ENCODE data around the gene FGGY. TPM values are rescaled to one million over a fixed set of nuclear protein-coding genes. Genes with fewer than 3 reads are reported as not detected.
"Not testable (repeated sequence)": the region's sequence is repeated elsewhere in the genome, so short reads cannot be mapped to it uniquely, and the experiment has no call there.

FGGY gene
- total RNA-seq, 1 donor from 2014 or later: 31.2 TPM

DNA sequence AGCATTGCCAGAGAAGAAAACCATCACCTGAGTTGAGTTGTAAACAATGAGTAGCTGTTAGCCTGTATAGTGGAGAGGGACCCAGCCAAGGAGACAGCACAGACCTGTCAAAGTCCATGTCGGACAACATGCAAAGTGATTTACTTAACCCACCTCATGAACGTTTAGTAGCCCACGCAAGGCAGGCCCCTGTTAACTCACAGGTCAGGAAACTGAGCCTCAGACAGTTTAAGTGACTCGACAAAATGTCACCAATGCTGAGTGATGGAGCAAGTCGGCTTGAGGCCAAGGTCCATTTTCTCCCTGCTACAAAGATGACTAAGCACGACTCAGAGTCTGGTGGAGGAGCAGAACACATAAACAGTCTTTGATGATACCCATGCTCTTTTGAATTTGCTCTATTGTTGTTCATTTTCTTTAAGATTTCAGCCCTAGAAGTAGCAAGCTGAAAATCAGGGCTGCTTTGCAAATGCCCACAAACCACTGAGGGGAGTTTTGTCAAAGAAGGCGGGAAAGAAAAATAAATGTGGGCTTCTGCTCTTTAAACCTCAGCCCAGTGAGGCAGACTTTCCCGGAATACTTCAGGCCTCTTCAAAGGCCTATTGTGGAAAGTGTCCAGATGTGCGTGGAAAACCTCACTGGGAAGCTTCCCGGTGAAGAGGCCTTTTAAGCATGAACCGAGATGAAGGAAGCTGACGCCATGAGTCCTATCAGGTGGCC lies 434.0 kb downstream of the FGGY start:
- intact Hi-C loops (cut with micrococcal nuclease): no loop called here
- TF ChIP-seq, protein P1, sequence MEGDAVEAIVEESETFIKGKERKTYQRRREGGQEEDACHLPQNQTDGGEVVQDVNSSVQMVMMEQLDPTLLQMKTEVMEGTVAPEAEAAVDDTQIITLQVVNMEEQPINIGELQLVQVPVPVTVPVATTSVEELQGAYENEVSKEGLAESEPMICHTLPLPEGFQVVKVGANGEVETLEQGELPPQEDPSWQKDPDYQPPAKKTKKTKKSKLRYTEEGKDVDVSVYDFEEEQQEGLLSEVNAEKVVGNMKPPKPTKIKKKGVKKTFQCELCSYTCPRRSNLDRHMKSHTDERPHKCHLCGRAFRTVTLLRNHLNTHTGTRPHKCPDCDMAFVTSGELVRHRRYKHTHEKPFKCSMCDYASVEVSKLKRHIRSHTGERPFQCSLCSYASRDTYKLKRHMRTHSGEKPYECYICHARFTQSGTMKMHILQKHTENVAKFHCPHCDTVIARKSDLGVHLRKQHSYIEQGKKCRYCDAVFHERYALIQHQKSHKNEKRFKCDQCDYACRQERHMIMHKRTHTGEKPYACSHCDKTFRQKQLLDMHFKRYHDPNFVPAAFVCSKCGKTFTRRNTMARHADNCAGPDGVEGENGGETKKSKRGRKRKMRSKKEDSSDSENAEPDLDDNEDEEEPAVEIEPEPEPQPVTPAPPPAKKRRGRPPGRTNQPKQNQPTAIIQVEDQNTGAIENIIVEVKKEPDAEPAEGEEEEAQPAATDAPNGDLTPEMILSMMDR (IDR thresholded peaks at IDR 0.05; ENCODE audit: borderline replicate concordance): no peak
- Histone ChIP-seq H3K27ac (replicated peaks) (peak overlapping the region; percentile 84), H3K36me3 (no peaks in the 10 kb centered on the region), H3K9me3 (replicated peaks) (no peaks in the 10 kb centered on the region), H3K4me1 (peaks cover 33% of the 10 kb centered on the region), H3K27me3 (ENCODE audit: low read depth) (no peaks in the 10 kb centered on the region), H3K4me3 (no peak overlapping the region)
- DNase-seq: peak; percentile 63

DNA sequence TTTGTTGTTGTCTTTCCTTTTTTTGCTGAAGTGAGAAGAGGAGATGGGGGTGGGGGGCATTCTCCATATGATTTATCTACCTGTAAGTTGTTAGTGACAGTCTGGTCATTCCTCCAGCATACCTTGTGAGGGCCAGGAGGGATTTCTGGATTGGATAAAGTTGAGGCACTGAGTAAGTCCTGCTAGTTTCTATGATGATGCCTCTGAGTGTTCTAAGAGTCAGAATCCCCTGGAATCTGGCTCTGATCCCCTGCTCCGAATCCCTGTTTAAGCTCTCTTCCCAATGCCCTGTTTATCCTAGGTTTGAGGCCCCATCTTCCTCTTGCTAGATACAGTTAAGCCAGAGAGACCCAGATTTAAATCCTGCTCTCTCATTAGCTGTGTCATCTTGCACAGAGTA lies 434.7 kb downstream of the FGGY start:
- TF ChIP-seq, protein P1 (IDR thresholded peaks at IDR 0.05; ENCODE audit: borderline replicate concordance): no peak
- DNase-seq: no peak
- no peak overlapping the region for H3K4me3 ChIP-seq
- H3K4me1 ChIP-seq: peaks cover 33% of the 10 kb centered on the region
- peaks cover 3% of the 10 kb centered on the region for H3K9me3 ChIP-seq (replicated peaks)
- H3K27ac ChIP-seq (replicated peaks): peak overlapping the region; percentile 84
- no peaks in the 10 kb centered on the region for H3K27me3 ChIP-seq (ENCODE audit: low read depth)
- intact Hi-C loops (cut with micrococcal nuclease): no loop called here
- no peaks in the 10 kb centered on the region for H3K36me3 ChIP-seq

DNA sequence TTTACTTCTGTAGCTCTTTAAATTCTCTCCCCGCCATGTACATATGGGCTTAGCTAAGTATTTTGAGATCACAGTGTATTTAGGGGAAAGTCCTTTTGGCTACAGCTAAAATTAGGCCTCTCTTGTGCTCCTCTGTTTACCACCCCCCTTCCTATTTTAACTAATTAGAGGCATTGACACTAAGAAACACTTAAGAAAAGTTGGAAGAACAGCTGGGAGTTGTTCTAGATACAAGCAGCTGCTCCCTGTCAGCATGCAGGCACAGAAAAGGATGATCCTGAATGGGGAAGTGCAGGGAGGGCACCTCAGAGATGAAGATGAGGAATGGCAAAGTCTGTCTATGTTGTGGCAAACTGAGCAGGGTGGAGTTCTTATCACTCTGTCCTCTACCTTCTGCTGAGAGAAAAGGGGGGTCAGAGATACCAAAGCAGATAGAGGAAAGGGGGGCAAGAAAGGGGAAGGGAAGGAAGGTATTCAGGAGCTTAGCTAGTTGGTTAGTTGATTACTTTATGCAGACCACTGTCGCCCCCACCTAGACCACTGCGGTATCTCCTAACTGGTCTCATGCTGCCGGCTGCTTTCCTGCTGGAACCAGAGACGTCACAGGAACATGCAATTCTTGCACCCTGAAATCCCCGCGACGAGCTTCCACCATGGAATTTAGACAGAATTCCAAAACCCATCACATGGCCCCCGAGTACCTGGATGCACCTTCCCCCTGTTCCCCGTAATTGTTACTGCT lies 435.5 kb downstream of the FGGY start:
- H3K4me3 ChIP-seq: no peak overlapping the region
- H3K36me3 ChIP-seq: no peaks in the 10 kb centered on the region
- intact Hi-C loops (cut with micrococcal nuclease): no loop called here
- peaks cover 33% of the 10 kb centered on the region for H3K4me1 ChIP-seq
- H3K27ac ChIP-seq (replicated peaks): peak overlapping the region; percentile 84
- H3K27me3 ChIP-seq (ENCODE audit: low read depth): no peaks in the 10 kb centered on the region
- H3K9me3 ChIP-seq (replicated peaks): peaks cover 6% of the 10 kb centered on the region
- no peak for DNase-seq
- TF ChIP-seq, protein P1 (IDR thresholded peaks at IDR 0.05; ENCODE audit: borderline replicate concordance): no peak

DNA sequence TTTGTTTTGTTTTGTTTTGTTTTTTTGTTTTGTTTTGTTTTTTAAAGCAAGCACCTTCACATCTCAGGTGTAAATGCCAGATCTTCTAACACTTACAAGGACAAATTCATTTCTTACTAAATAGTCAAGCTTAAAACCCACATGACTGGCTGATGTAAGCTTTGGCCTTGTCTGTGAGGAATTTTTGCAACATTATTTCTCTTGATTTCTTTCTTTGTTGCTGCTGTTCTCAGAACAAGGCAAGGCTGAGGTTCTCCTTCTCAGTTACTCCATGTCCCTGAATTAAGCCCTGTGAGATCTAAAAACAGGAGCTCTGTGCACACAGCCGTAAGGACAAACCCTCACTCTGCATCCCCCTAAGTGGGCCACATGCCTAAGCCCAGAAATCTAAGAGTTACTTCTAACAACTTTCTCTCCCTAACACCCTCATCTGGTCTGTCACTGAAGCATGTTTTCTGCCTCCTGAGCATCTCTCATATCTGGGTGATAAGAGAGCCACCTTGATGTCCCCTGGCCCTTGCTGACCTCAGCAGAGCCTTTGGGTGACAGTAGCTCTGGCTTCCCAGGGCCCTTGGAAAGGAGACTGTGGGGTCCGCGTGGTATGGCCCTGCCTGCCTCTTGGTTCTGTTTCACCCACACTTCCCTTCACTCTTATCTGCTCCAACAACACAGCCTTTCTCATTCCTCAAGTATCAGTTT lies 436.7 kb downstream of the FGGY start:
- peaks cover 6% of the 10 kb centered on the region for H3K9me3 ChIP-seq (replicated peaks)
- peaks cover 35% of the 10 kb centered on the region for H3K4me1 ChIP-seq
- intact Hi-C loops (cut with micrococcal nuclease): no loop called here
- H3K27ac ChIP-seq (replicated peaks): peak overlapping the region; percentile 84
- DNase-seq: no peak
- TF ChIP-seq, protein P1 (IDR thresholded peaks at IDR 0.05; ENCODE audit: borderline replicate concordance): no peak
- no peaks in the 10 kb centered on the region for H3K27me3 ChIP-seq (ENCODE audit: low read depth)
- H3K4me3 ChIP-seq: no peak overlapping the region
- H3K36me3 ChIP-seq: no peaks in the 10 kb centered on the region

DNA sequence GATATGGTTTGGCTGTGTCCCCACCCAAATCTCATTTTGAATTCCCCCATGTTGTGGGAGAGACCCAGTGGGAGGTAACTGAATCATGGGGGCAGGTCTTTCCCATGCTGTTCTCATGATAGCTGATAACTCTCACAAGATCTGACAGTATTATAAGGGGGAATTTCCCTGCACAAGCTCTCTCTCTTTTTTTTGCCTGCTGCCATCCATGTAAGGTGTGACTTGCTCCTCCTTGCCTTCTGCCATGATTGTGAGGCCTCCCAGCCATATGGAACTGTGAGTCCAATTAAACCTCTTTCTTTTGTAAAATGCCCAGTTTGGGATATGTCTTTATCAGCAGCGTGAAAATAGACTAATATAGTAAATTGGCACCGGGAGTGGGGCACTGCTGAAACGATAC lies 439.0 kb downstream of the FGGY start:
- intact Hi-C loops (cut with micrococcal nuclease); H3K9me3 ChIP-seq (replicated peaks); H3K36me3 ChIP-seq; H3K27me3 ChIP-seq (ENCODE audit: low read depth); H3K27ac ChIP-seq (replicated peaks); DNase-seq; H3K4me3 ChIP-seq: not testable (repeated sequence)
- peaks cover 32% of the 10 kb centered on the region for H3K4me1 ChIP-seq

Data from left ventricle myocardium inferior (tissue), 1 donor.